ENCODE results near the gene CA10. TPM values are rescaled to one million over a fixed set of nuclear protein-coding genes. Genes with fewer than 3 reads are reported as not detected.

CA10 gene
- total and polyA plus RNA-seq, 8 donors, result 0.09 to 2.0 (median 0.27) TPM; not detected in 4

DNA sequence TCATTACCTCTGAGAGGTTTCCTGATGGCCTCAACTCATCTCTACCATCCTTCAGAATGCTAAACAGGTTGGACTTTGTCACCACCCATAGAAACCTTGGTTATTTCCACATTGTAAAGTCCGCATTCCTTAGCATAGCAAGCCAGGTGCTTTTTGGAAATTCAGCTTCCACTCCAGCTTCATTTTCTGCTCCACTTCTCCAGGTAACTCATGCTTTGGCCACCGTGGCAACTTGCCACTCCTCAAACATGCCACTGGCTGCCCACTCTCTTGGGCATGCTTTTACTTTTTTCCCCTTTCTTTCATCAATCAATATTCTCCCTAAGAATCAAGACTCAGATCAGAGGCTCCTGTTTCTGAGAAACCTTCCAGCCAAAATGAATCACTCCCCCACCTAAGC, 203.3 kb downstream of the CA10 start:
- ATAC-seq (no peak), DNase-seq (no peak), FAIRE-seq (no peak)
- intact Hi-C loops (cut with DNase I), result no loop called here
- Histone ChIP-seq H3K9me3 (no peaks in the 10 kb centered on the region), H3K4me3 (no peak overlapping the region), H3K36me3 (no peaks in the 10 kb centered on the region), H3K4me1 (no peaks in the 10 kb centered on the region), H3K27me3 (peaks cover 0 to 5% (median 0%) of the 10 kb centered on the region in 4 donors), H3K27ac (no peak overlapping the region)
- TF ChIP-seq, protein P1, sequence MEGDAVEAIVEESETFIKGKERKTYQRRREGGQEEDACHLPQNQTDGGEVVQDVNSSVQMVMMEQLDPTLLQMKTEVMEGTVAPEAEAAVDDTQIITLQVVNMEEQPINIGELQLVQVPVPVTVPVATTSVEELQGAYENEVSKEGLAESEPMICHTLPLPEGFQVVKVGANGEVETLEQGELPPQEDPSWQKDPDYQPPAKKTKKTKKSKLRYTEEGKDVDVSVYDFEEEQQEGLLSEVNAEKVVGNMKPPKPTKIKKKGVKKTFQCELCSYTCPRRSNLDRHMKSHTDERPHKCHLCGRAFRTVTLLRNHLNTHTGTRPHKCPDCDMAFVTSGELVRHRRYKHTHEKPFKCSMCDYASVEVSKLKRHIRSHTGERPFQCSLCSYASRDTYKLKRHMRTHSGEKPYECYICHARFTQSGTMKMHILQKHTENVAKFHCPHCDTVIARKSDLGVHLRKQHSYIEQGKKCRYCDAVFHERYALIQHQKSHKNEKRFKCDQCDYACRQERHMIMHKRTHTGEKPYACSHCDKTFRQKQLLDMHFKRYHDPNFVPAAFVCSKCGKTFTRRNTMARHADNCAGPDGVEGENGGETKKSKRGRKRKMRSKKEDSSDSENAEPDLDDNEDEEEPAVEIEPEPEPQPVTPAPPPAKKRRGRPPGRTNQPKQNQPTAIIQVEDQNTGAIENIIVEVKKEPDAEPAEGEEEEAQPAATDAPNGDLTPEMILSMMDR (IDR thresholded peaks at IDR 0.05), result no peak
- 50 to 68% methylated on average over 2 of the region's 2 CpGs for WGBS, 2 donors

DNA sequence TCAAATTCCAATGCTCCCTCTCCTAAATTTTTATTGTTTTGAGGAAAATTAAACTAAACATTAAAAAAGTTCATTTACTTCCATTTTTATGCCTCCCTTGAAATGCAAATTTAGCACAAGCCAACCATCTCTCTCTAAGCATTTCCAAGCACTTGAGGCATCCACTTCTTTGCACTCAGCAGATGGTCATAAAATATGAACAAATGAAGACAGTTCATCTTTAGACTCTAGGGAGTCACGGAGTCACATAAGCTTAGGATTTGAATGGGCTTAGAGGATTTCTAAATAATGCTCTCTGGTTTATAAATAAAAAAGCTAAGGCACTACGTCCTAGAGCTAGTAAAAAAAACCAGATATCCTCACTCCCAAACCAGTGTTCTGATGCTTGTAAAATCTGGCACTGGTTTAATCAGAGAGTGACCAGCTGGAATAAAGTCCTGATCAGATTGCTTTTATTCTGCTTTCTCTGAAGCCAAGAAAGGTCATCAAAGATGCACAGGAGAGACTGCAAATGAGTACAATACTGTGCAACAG, 204.2 kb downstream of the CA10 start:
- intact Hi-C loops (cut with DNase I), result no loop called here
- Histone ChIP-seq H3K36me3 (no peaks in the 10 kb centered on the region), H3K27ac (no peak overlapping the region), H3K4me3 (no peak overlapping the region), H3K27me3 (no peaks in the 10 kb centered on the region), H3K9me3 (no peaks in the 10 kb centered on the region), H3K4me1 (no peaks in the 10 kb centered on the region)
- DNase-seq (no peak), FAIRE-seq (no peak), ATAC-seq (no peak)
- TF ChIP-seq, protein P1 (IDR thresholded peaks at IDR 0.05), result no peak
- WGBS, 2 donors, result 19 to 25% methylated on average over 2 of the region's 2 CpGs

DNA sequence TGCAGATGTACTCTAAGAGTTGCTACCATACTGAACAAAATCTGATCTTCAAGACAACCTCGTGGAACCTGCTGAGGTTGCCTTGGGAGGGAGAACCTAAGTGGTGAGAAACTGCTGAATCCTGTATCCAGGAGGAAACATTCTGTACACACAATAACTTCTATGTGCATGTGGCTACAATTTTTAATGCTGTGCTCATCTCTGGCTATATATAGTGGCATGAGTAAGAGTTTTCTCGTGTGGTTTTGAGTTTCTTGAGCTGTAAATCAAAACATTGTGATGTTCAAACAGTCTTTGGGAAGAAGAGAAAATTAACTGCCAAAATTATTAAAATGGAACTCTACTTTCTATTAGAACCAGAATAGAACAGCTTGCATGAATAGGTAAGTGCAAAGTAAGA, 206.8 kb downstream of the CA10 start:
- TF ChIP-seq, protein P1 (IDR thresholded peaks at IDR 0.05), result no peak
- no peak overlapping the region for H3K4me3 ChIP-seq
- H3K9me3 ChIP-seq, result no peaks in the 10 kb centered on the region
- no peak for DNase-seq
- no peak overlapping the region for H3K27ac ChIP-seq
- no peaks in the 10 kb centered on the region for H3K36me3 ChIP-seq
- intact Hi-C loops (cut with DNase I), result no loop called here
- ATAC-seq, result no peak
- H3K4me1 ChIP-seq, result no peaks in the 10 kb centered on the region
- no peaks in the 10 kb centered on the region for H3K27me3 ChIP-seq
- FAIRE-seq, result no peak
- WGBS, 2 donors, result 11 to 13% methylated on average over 2 of the region's 2 CpGs

DNA sequence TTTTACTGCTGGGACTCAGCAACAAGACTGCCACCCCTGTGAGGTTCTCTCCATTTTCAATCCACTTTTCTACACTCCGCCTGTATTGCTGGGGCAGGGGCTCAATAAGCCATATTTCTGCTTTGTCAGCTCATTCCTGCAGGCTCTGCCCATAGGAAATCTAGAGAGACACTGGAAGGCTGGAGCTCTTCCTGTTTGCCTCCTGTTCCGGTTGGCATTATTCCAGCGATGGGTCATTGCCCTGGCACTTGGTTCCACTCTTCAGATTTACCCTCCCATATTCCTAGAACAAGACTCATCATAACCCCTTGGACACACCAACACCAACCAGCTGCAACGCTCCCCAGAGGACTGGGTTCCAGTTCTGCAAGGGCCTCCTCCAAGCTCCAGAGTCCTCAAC, 210.4 kb downstream of the CA10 start:
- TF ChIP-seq, protein P1 (IDR thresholded peaks at IDR 0.05), result no peak
- Histone ChIP-seq H3K27me3 (no peaks in the 10 kb centered on the region), H3K4me1 (no peaks in the 10 kb centered on the region), H3K36me3 (no peaks in the 10 kb centered on the region), H3K4me3 (no peak overlapping the region), H3K9me3 (no peaks in the 10 kb centered on the region), H3K27ac (no peak overlapping the region)
- 84 to 89% methylated on average over 4 of the region's 4 CpGs for WGBS, 2 donors
- FAIRE-seq, result no peak
- intact Hi-C loops (cut with DNase I), result no loop called here
- DNase-seq, result peak in 1 of 6 donors; percentile 13
- no peak for ATAC-seq

DNA sequence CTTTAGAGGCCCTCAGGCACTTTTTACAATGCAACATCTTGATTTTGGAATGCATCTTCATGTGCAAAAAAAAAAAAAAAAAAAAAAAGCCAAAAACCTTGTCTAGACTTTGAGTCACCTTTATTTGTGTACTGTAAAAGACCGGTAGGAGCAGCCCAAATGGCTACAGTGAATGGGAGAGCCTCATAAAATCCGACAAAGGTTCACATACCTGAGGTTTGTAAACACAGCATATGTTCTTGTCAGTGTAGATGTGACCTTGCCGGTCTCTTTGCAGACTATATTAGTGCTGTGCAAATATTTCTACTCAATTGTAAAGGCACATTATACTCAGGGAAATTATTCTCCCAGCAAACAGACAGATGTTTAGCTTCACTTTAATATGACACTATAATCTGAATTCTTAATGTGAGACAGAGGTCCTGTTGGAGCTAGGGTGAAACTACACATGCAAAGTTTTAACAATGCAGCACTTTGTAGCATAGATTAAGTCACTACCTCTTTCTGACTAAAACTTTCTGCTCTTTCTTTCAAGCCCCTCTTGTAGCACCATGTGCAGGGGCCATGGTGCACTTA, 211.3 kb downstream of the CA10 start:
- FAIRE-seq, result no peak
- no peak for ATAC-seq
- intact Hi-C loops (cut with DNase I), result no loop called here
- DNase-seq, result no peak
- Histone ChIP-seq H3K9me3 (no peaks in the 10 kb centered on the region), H3K27me3 (no peaks in the 10 kb centered on the region), H3K27ac (no peak overlapping the region), H3K4me1 (no peaks in the 10 kb centered on the region), H3K36me3 (no peaks in the 10 kb centered on the region), H3K4me3 (no peak overlapping the region)
- 24 to 29% methylated on average over 3 of the region's 3 CpGs for WGBS, 2 donors
- TF ChIP-seq, protein P1 (IDR thresholded peaks at IDR 0.05), result no peak
